Measurements from ENCODE around the gene OLFML1. TPM values are rescaled to one million over a fixed set of nuclear protein-coding genes. Genes with fewer than 3 reads are reported as not detected.

OLFML1 gene
- total and polyA plus RNA-seq, 2 donors (not counting 3 experiments of a cell fraction or from before 2014, with no cell fraction given), result not detected

GRCh38 chr11:7473717-7474116 is 11.6 kb upstream of the OLFML1 start:
- ChIA-PET POLR2A (no interaction called here), CTCF (interaction anchor here (1.4 kb wide), 1 partner anchor 32 kb away, joined by 6 read pairs; no protein-coding TSS in a partner anchor)
- H3K4me3 ChIP-seq (replicated peaks in 1 of 3; ENCODE audit: insufficient read depth in 1 of 3, low read depth in 1 of 3, low read length in 3 of 3), result no peak overlapping the region
- no peaks in the 10 kb centered on the region for H3K36me3 ChIP-seq (ENCODE audit: control insufficient read depth in 2 of 2, extremely low read depth in 1 of 2, insufficient read depth in 2 of 2, low read length in 2 of 2)
- BruUV-seq (replicated peaks), result no TSS peak
- no peaks in the 10 kb centered on the region for H3K9me3 ChIP-seq (replicated peaks; ENCODE audit: control insufficient read depth, insufficient read depth, low read length)
- DNase-seq (ENCODE audit: low read depth, low spot score) (no peak), FAIRE-seq (no peak)
- no peak overlapping the region for H3K4me2 ChIP-seq (ENCODE audit: insufficient read depth, low read length)
- H3K27ac ChIP-seq (ENCODE audit: insufficient read depth, low read depth, low read length), result no peak overlapping the region
- dilution Hi-C loops (cut with MboI; ENCODE audit: extremely low pct_ligation_motif_present, low sequenced_read_pairs) (no loop called here), intact Hi-C loops (cut with micrococcal nuclease) (no loop called here)
- H3K27me3 ChIP-seq (ENCODE audit: control insufficient read depth in 2 of 2, insufficient read depth in 2 of 2, low read length in 2 of 2), result no peaks in the 10 kb centered on the region
- no peaks in the 10 kb centered on the region for H4K20me1 ChIP-seq (replicated peaks; ENCODE audit: control insufficient read depth, extremely low read depth, insufficient read depth, low read length)
- H3K4me1 ChIP-seq (ENCODE audit: control insufficient read depth, extremely low read depth, insufficient read depth, low read length), result no peaks in the 10 kb centered on the region
- H2AFZ ChIP-seq (ENCODE audit: low read depth, low read length), result no peak overlapping the region
- TF ChIP-seq GATA2 (IDR thresholded peaks at IDR 0.05; ENCODE audit: insufficient read depth, insufficient read length, low read depth, low read length), result no peak
- no peak for TF ChIP-seq FOS (IDR thresholded peaks at IDR 0.05; ENCODE audit: borderline replicate concordance, insufficient read depth, low read length)
- TF ChIP-seq MAX (IDR thresholded peaks at IDR 0.05; ENCODE audit: insufficient read depth, insufficient read length), result no peak
- no peak for TF ChIP-seq POLR2A (IDR thresholded peaks at IDR 0.05; ENCODE audit: low read depth, low read length)
- no peak for TF ChIP-seq CTCF (IDR thresholded peaks at IDR 0.05; ENCODE audit: extremely low read depth in 1 of 2, insufficient read depth in 1 of 2, low read depth in 1 of 2, low read length in 2 of 2)
- TF ChIP-seq JUN (IDR thresholded peaks at IDR 0.05; ENCODE audit: borderline replicate concordance, insufficient read depth, insufficient read length, low read depth), result no peak
- TF ChIP-seq POLR2AphosphoS5 (IDR thresholded peaks at IDR 0.05; ENCODE audit: insufficient read depth, low read depth, low read length), result no peak
- TF ChIP-seq MYC (IDR thresholded peaks at IDR 0.05; ENCODE audit: low read depth, low read length), result no peak
- no peak for TF ChIP-seq EZH2 (IDR thresholded peaks at IDR 0.05; ENCODE audit: borderline replicate concordance, low read depth, low read length, severe bottlenecking)
- no peaks in the 10 kb centered on the region for H3K9me1 ChIP-seq (replicated peaks; ENCODE audit: control insufficient read depth, extremely low read depth, insufficient read depth, low read length)
- H3K79me2 ChIP-seq (ENCODE audit: control insufficient read depth, insufficient read depth, low read length), result no peaks in the 10 kb centered on the region
- H3K9ac ChIP-seq (replicated peaks; ENCODE audit: extremely low read depth, insufficient read depth, low read length), result no peak overlapping the region
